Thyroid gland (tissue), 4 donors: ENCODE results near the gene WDR90.

ENCODE experiments used
- CTCF ChIP-seq, 6 experiments: fragments of 200-600 bp in 3 of 6; fragments of 450-650 bp in 3 of 6; sonication (generic) in 3 of 6; IDR thresholded peaks; one replicate each; pipeline ENCODE4 v1.5.1; 2016 to 2019; ENCODE audit warnings: antibody characterized with exemption in 6 of 6, mild to moderate bottlenecking in 2 of 6, inconsistent platforms in 1 of 6, moderate library complexity in 1 of 6
- POLR2A ChIP-seq, 2 donors: fragments of 450-650 bp; IDR thresholded peaks; one replicate each; pipeline ENCODE4 v1.6.1; 2017; ENCODE audit warnings: antibody characterized with exemption in 2 of 2, mild to moderate bottlenecking in 2 of 2, moderate library complexity in 1 of 2

- TF ChIP-seq CTCF (IDR thresholded peaks at IDR 0.05) (no peak), POLR2A (IDR thresholded peaks at IDR 0.05) (no peak)
Measured at GRCh38 chr16:705431-706188, 56.4 kb downstream of the WDR90 start, which contains the start of gene FBXL16.
